ENCODE results near the gene SHISA6.

Gene SHISA6

GRCh38 chr17:11342138-11342537, 101.1 kb downstream of the SHISA6 start:
- no peak for DNase-seq (ENCODE audit: low read depth in 2 of 3, low spot score in 2 of 3)

- DNase-seq (ENCODE audit: low read depth in 2 of 3, low spot score in 2 of 3), result no peak
Measured at GRCh38 chr17:11349106-11349505, 108.1 kb downstream of the SHISA6 start.

GRCh38 chr17:11351479-11351878, 110.5 kb downstream of the SHISA6 start:
- DNase-seq (ENCODE audit: low read depth in 2 of 3, low spot score in 2 of 3), result no peak

GRCh38 chr17:11353601-11354000, 112.6 kb downstream of the SHISA6 start:
- DNase-seq (ENCODE audit: low read depth in 2 of 3, low spot score in 2 of 3), result no peak

- no peak for DNase-seq (ENCODE audit: low read depth in 2 of 3, low spot score in 2 of 3)
Measured at GRCh38 chr17:11356371-11356770, 115.4 kb downstream of the SHISA6 start.

- DNase-seq (ENCODE audit: low read depth in 2 of 3, low spot score in 2 of 3), result no peak
Measured at GRCh38 chr17:11363565-11364117, 122.6 kb downstream of the SHISA6 start.

- DNase-seq (ENCODE audit: low read depth in 2 of 3, low spot score in 2 of 3), result no peak
Measured at GRCh38 chr17:11366272-11366850, 125.3 kb downstream of the SHISA6 start.

GRCh38 chr17:11369575-11369974, 128.6 kb downstream of the SHISA6 start:
- DNase-seq (ENCODE audit: low read depth in 2 of 3, low spot score in 2 of 3), result no peak

GRCh38 chr17:11372692-11373091, 131.7 kb downstream of the SHISA6 start:
- no peak for DNase-seq (ENCODE audit: low read depth in 2 of 3, low spot score in 2 of 3)

- DNase-seq (ENCODE audit: low read depth in 2 of 3, low spot score in 2 of 3), result no peak
Measured at GRCh38 chr17:11378506-11378905, 137.5 kb downstream of the SHISA6 start.

GRCh38 chr17:11380761-11381160, 139.7 kb downstream of the SHISA6 start:
- DNase-seq (ENCODE audit: low read depth in 2 of 3, low spot score in 2 of 3), result no peak

GRCh38 chr17:11383157-11383556, 142.1 kb downstream of the SHISA6 start:
- no peak for DNase-seq (ENCODE audit: low read depth in 2 of 3, low spot score in 2 of 3)

GRCh38 chr17:11384131-11384530, 143.1 kb downstream of the SHISA6 start:
- DNase-seq (ENCODE audit: low read depth in 2 of 3, low spot score in 2 of 3), result no peak

GRCh38 chr17:11387610-11388009, 146.6 kb downstream of the SHISA6 start:
- DNase-seq (ENCODE audit: low read depth in 2 of 3, low spot score in 2 of 3), result no peak

GRCh38 chr17:11388054-11388453, 147.0 kb downstream of the SHISA6 start:
- DNase-seq (ENCODE audit: low read depth in 2 of 3, low spot score in 2 of 3), result no peak

- no peak for DNase-seq (ENCODE audit: low read depth in 2 of 3, low spot score in 2 of 3)
Measured at GRCh38 chr17:11389583-11389982, 148.6 kb downstream of the SHISA6 start.

- DNase-seq (ENCODE audit: low read depth in 2 of 3, low spot score in 2 of 3), result no peak
Measured at GRCh38 chr17:11391134-11391533, 150.1 kb downstream of the SHISA6 start.

- no peak for DNase-seq (ENCODE audit: low read depth in 2 of 3, low spot score in 2 of 3)
Measured at GRCh38 chr17:11404431-11405276, 163.6 kb downstream of the SHISA6 start.

- DNase-seq (ENCODE audit: low read depth in 2 of 3, low spot score in 2 of 3), result no peak
Measured at GRCh38 chr17:11406716-11407115, 165.7 kb downstream of the SHISA6 start.

GRCh38 chr17:11412654-11413053, 171.6 kb downstream of the SHISA6 start:
- DNase-seq (ENCODE audit: low read depth in 2 of 3, low spot score in 2 of 3), result no peak

- DNase-seq (ENCODE audit: low read depth in 2 of 3, low spot score in 2 of 3), result no peak
Measured at GRCh38 chr17:11418342-11418741, 177.3 kb downstream of the SHISA6 start.

GRCh38 chr17:11430751-11431150, 189.7 kb downstream of the SHISA6 start:
- DNase-seq (ENCODE audit: low read depth in 2 of 3, low spot score in 2 of 3), result no peak

All from activated CD8-positive, alpha-beta memory T cell treated with anti-CD3 and anti-CD28 coated beads for 48 hours (primary cell).